ELR (cell line): ENCODE measurements around the gene TMEM138.
"Not testable (repeated sequence)": the region's sequence is repeated elsewhere in the genome, so short reads cannot be mapped to it uniquely, and the experiment has no call there.

Source experiments
- DNase-seq: peaks from one replicate; pipeline ENCODE4 v3.0.0-alpha.2; 2015; ENCODE audit warnings: low read depth

Gene TMEM138

DNA sequence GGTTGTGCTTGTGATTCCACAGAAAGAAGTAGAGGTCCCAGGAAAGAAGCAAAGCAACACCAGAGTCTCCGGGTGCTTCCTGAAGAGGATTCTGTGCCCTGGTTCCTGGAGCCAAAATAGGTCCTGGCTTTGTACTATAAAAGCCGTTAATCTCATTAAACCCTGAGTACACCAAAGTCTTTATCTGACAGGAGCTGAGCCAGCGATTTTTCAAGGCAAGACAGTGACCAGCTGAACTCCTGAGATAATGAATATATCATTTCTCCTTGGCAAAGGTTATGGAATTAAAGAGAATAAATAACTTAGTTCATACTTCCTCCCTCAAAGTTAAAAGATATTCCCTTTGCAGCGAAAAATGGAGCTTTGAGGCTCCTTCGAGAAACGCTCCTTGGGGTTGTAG lies 5.2 kb downstream of the TMEM138 start:
- DNase-seq = no peak

DNA sequence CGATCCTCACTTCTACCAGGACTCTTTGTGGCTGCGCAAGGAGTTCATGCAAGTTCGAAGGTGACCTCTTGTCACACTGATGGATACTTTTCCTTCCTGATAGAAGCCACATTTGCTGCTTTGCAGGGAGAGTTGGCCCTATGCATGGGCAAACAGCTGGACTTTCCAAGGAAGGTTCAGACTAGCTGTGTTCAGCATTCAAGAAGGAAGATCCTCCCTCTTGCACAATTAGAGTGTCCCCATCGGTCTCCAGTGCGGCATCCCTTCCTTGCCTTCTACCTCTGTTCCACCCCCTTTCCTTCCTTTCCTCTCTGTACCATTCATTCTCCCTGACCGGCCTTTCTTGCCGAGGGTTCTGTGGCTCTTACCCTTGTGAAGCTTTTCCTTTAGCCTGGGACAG lies 6.5 kb downstream of the TMEM138 start:
- no peak for DNase-seq

DNA sequence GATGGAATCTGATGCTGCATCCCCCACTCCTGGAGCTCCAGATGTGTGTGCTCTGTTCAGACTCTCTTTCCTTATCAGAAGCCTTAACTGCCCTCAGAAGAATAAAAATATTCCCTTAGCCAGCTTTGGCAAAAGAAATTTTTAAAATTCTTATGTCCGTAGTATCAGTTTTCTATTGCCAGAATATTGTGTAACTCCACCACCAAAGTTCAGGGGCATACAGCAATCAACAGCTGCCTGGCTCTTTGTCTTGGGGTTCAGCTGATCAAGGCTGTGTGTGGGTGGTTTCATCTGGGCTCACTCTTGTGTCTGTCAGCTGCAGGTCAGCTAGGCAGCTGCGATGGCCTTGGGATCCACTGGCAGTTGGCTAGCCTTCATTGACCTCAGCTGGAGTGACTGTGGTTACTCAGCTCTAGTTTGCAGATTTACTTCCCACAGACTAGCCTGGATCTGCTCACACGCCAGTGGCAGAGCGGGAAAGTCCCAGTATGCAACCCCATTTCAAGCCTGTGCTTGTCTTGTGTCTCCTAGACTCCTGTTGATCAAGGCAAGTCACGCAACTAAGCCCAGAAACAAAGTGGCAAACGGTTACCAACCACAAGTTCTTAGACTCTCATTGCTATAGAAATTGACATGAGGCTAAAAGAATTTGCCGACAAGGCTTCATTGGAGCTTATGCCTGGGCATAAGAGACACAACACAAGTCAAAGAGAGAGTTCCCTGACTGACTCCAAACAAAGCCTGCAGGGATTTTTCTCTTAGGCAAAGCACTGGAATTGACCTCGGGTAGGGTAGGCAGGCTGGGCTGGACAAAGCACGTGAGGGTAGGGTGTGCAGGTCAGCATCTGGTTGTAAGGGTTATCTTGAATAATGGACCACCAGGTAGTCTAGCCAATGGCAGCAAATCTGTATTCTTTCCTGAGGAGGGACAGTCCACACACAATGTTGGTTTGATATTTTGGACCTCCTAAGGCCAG lies 7.5 kb downstream of the TMEM138 start:
- DNase-seq = no peak

DNA sequence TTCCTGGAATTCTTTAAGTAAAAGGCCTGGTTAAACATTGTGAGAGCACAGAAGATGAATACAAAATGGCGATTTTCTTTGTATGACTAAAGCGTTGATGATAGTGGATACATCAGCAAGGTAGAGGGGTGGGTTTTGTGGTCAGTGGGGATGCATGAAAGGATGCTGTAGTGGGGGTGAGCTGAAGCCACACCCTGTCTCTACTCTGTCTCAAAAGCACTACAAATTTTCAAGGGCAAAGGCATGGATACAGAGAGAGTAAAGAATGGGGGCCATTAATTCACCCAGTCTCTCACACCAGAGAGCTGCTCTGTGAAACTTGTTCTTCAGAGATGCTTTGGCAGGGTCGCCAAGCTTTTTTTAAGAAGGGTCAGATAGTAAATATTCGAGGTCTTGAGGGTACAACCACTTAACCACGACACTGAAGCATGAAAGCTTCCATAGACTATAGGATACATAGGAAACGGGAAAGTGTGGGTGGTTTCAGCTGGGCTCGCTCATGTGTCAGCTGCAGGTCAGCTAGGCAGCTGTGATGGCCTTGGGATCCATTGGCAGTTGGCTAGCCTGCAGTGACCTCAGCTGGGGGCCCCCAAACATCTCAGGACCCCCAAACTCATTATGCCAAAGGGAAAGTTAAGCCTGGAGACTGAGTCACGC lies 8.3 kb downstream of the TMEM138 start:
- DNase-seq = no peak

DNA sequence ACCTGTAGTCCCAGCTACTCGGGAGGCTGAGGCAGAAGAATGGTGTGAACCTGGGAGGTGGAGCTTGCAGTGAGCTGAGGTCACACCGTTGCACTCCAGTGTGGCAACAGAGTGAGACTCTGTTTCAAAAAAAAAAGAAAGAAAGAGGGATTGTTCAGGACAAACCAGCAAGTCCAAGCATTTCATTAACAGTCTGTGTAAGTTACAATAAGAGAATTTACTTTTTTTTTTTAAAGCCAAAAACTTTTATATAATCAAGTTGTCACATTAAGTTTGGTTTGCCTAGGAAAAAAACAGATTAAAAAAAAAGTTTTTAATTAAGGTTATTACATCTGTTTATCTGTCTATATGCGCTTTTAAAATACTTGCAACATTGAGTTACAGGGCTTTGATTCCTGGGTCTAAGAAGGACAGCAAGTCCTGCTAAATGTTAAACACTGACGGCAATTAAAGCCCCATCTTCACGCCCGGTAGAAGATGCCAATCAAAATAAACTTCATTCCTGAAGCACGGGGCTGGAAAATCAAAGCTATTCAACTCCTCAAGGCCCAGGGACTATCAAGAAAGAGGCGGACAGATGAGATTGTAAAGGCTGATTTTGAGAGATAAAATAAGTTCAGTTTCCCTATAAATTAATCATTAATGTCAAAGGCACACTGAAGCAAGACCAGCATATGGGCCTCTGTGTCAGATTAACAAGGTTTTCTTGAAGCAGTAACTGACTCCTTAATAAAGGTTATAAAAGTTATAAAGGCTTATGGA lies 10.7 kb downstream of the TMEM138 start:
- DNase-seq = no peak

DNA sequence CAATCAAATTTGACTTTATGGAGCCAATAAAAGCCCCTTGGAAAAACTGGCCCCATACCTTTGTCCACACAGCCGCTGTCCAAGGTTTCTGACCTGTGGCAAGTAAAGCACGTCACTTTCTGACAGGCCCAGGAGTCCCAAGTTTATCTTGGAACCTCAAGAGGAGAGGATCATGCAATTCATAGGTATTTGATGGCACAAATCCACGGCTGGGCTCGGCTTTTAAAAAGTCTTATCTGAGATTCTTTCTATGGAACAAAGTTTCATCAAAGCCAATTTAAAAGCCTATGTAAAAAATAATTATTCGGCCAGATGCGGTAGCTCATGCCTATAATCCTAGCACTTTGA lies 13.6 kb downstream of the TMEM138 start:
- DNase-seq = no peak

DNA sequence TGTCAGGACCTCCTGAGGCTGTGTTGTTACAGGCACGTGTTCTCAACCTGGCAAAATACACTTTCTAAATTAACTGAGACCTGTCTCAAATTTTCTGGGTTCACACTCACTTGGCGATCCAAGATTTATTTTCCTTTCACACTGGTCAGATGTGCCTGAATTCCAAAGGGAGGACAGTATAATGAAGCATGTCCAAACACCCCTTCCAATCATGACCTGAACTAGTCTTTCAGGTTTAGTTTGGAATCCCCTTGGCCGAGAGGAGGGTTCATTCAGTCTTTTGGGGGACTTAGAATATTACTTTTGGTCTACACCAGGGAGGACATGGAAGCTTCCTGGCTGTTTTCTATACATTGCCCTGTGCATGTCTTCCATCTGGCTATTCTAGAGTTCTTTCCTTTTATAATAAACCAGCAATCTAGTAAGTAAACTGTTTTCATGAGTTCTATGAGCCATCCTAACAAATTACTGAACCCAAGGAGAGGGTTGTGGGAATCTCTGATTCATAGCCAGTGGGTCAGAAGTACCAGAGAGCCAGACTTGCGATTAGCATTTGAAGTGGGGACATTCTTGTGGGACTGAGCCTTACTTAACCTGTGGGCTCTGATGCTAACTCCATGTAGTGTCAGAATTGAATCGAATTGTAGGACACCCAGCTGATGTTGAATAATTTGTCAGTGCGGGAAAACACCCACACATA lies 15.4 kb downstream of the TMEM138 start:
- peak; percentile 30 for DNase-seq

DNA sequence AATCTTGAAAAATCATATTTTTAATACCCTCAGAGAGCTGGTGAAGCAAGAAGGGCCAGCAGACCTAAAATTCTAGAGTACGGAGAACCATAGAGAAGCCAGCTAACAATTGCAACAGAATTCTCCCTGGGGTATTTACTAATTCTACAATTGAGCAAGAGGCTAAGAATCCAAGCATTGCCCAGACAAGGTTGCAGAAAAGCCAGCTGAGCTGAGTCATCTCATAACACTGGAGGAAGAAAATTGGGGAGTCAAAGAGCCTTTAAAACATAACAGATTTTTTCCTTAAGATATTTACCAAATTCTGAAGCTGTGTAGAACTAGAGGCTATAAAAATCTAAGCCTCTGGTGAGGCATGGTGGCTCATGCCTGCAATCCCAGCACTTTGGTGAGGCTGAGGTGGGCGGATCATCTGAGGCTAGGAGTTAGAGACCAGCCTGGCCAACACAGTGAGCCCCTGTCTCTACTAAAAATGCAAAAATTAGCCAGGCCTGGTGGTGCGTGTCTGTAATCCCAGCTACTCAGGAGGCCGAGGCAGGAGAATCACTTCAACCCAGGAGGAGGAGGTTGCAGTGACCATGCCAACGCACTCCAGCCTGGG lies 16.6 kb downstream of the TMEM138 start:
- DNase-seq = peak; percentile 89

DNA sequence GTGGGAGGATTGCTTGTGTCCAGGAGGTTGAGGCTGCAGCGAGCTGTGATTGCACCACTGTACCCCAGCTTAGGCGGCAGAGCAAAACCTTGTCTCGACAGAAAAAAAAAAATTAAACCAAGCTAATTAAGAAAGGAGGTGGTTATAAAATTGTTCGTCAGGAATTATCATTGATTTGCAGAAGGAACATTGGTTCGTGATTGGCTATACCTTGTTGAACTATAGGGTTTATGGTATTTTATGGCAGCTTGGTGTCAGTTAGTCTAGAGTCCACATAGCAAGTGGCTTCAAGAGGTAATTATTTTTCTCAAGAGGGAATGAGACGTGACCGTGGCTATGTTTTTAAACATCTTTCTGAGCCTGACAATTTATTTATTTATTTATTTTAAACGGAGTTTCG lies 18.7 kb downstream of the TMEM138 start:
- DNase-seq = no peak

DNA sequence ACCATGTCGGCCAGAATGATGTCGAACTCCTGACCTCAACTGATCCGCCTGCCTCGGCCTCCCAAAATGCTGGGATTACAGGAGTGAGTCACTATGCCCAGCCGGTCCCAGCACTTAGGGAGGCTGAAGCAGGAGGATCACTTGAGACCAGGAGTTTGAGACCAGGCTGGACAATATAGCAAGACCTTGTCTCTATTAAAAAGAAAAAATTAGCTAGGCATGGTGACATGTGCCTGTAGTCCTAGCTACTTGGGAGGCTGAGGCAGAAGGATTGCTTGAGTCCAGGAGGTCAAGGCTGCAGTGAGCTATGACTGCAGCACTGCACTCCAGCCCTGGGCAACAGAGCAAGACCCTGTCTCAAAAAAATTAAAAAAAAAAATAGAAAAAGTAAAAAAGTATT lies 21.7 kb downstream of the TMEM138 start:
- not testable (repeated sequence) for DNase-seq

DNA sequence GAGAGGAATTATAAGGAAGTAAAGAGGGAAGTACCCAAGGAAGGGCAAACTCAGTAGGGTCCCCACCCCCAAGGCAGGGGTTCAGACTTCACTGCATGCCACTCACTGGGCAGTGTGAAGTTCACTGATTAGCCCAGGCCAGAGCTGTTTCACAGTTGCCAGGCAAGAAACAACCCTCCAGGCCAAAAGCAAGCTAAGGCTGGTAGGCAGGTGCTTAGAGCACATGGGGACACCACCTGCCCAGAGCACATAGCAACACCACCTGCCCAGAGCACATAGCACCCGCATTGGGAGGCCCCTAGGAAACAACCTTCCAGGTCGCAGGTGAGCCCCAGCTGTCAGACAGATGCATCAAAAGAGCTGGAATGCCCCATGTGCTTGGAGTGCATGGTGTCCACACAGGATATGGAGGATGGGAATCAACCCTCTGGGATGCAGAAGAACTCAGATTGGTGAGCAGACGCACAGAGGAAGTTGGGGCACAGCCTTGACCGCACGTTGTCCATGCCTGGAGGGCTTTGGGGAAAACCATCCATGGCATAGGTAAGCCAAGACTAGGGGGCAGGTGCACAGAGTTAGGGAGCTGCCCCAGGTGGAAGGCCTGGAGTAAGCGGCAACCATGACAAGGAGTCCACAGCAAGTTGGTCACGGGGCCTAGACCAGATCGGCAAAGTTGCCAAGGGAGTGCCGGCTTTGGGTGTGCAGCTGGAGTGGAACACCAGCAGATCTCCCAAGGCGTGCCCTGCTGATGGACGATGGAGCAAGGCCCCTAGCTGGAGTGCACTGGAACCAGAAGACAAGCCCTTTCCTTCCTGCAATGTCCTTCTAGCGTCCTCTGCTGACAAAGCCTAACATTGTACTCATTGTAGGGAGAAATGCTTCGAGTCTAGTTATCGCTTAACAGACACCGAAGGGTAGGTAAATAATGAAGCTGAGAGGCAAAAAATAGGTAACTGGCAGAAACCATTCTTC lies 22.4 kb downstream of the TMEM138 start:
- DNase-seq = peak; percentile 44

DNA sequence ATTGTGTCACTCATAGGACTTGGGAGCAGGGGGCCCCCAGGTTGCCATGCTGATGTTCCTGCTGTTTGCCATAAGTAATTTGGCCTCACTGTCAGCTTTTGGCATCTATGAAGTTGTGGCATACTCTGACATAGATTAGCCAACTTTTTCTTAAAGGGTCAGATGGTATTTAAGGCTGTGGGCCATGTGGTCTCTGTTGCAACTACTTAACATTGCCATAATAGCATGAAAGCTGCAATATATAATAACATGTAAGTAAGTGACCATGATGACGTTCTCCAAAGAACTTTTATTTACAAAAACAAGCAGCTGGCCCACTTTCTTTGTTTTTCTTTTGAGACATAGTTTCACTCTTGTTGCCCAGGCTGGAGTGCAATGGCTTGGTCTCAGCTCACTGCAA lies 28.0 kb downstream of the TMEM138 start:
- DNase-seq = no peak

DNA sequence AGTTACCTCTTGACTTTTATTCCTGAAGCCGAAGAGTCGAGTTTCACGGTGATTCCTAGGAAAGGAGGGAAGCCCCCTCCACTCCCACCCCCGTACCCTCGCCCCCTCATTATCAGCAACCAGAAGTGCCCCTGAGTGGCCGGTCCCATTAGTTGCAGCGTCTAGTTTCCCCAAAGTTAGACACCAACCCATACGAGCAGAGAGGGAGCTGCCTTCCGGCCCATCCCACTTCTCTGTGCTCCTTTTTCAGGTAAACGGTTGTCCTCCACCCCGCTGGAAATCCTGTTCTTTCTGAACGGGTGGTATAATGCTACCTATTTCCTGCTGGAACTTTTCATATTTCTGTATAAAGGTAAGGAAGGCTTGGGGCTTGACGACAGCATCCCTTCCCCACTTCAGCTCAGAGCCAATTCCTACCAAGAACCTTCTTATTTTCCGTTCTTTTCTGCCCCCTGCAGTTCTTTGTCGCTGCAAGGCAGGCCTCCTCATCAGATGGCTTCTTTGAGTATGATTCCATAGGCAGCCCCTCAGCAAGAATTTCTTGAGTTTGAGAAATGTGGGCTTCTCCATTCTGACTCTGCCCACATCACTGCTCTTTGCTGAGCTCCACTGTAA lies 30.9 kb downstream of the TMEM138 start:
- peak; percentile 42 for DNase-seq

DNA sequence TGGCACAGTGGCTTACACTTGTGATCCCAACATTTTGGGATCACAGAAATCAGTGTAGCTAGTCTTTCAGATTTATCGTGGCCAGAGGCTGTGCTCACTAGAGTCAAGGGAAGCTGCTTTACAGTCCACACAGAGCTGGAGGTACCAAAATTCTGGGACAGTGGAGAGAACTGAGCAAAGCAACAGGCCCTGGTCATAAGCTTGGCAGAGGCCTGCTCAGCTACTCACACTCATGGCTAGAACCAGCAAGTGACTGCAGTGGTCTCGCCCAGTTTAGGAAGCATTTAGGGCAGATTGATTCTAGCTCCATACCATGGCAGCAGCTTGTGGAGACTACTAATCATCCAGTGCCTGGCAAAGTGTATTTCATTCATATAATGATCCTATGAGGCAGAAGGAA lies 39.0 kb downstream of the TMEM138 start:
- no peak for DNase-seq

DNA sequence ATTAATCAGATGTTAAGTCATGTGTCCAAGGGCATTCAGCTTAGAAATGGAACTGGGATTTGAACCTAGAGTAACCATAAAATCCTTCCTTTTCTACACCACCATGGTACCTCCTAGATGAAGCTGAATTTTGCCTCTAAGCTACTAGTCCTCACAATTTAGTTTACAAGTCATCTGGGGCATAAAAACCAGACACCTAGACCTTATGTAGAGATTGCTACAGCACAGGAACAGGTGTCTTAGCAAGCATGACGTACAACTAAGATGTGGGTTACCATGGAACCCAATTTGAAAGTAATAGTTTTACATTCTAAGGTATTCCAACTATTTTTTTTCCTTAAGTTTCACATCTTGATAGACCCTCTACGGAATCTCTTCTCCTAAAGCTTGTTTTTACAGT lies 39.4 kb downstream of the TMEM138 start:
- no peak for DNase-seq

DNA sequence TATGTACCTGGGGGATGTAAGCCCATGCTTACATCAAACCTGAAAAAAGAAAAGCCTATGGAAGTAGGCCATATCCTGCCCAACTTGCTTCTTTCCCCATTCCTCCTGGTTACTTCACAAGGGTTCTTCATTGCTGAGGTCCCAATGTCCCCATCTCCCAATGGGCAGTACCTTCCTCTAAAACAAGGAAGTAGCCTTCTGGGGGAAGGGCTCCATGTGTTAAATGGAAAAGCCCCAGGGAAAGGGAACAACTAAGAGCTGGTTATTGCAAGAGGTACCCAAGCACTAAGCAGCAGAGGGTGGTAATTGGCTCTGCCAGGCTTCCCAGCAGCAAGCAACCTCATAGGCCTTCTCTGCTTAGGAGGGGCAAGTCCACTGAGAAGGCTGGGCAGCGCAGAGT lies 41.5 kb downstream of the TMEM138 start:
- DNase-seq = no peak

DNA sequence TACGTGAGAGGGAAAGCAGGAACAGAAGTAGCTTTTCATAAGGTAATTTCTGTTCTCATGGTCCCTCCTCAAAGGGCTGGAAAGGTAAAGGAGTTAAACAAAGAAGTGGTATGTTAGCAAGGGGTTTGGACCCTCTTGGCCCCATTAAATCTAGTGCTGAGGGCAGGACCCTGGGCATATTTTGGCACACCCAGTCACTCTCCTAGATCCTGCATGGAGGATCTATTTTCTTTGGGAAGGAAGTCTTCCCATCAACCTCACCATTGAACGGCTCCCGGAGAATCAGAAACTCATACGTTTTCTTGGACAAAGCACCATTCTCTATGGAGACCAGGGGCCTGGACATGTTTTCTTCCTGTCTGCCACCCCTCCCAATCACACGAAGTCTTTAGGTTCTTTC lies 41.9 kb downstream of the TMEM138 start:
- no peak for DNase-seq

DNA sequence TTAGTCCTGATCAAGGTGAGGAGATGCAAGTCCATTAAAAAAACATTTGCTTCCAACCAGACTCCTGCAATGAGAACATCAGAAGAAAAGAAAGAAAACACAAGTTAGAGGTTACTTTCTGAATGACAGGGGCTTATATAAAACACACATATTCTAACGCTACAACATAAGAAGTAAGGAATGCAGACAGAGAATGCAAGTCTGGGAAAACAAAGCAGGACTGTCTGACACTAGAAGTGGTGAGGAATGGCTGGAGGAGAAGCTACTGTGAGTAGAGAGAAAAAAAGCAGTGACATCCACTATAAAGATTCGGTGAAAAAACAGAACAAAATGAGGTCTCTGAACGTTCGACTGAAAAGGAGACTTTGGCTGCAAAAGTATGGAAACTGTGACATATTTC lies 42.5 kb downstream of the TMEM138 start:
- no peak for DNase-seq

DNA sequence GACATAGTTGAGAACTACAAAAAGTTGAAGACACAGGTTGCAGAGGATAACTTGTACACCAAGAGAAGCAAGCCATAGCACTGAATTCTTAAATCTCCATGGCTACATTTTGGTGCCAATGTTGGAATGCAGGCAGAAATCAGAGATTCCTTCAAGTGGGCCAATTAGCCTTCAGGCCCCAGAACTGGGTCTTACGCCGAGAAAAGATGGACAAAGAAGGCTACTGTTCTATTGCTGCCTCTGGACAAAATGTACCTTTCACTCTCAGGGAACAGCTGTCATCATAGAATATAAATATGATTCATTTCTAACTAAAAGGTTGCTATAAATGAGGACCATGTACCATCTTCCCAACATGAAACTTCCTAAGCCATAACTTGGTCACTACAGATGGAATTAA lies 43.9 kb downstream of the TMEM138 start:
- no peak for DNase-seq
